WTC11 (cell line): ENCODE data around the gene HDAC7.

ENCODE experiments used
- CREB1 ChIP-seq: sonication (generic); formaldehyde crosslinking; IDR thresholded peaks from 2 replicates; pipeline ENCODE4 v1.8.0; 2023; ENCODE audit warnings: mild to moderate bottlenecking, missing genetic modification reagents
- ZNF232 ChIP-seq: sonication (generic); formaldehyde crosslinking; IDR thresholded peaks from 2 replicates; pipeline ENCODE4 v1.8.0; 2022; ENCODE audit warnings: mild to moderate bottlenecking, missing genetic modification reagents
- ZNF416 ChIP-seq: fragments of 250-450 bp; sonication (Bioruptor Pico); IDR thresholded peaks from 2 replicates; pipeline ENCODE4 v1.9.0; 2021; ENCODE audit warnings: mild to moderate bottlenecking, inconsistent platforms
- TF ChIP-seq, protein P1 (sequence below): sonication (generic); formaldehyde crosslinking; IDR thresholded peaks from 2 replicates; pipeline ENCODE4 v1.8.1; 2023; ENCODE audit warnings: mild to moderate bottlenecking, missing genetic modification reagents
- TF ChIP-seq, protein P2 (sequence below): fragments of 200-600 bp; IDR thresholded peaks from 2 replicates; pipeline ENCODE4 v1.8.0; 2022; ENCODE audit warnings: antibody characterized with exemption
- TF ChIP-seq, protein P3 (sequence below): sonication (generic); formaldehyde crosslinking; conservative IDR thresholded peaks from 2 replicates; pipeline ENCODE4 v1.8.1; 2023; ENCODE audit warnings: mild to moderate bottlenecking, low read depth, missing genetic modification reagents, moderate library complexity
- TF ChIP-seq, protein P4 (sequence below): sonication (generic); formaldehyde crosslinking; IDR thresholded peaks from 2 replicates; pipeline ENCODE4 v1.8.0; 2023; ENCODE audit warnings: mild to moderate bottlenecking, missing genetic modification reagents
- TF ChIP-seq, protein P5 (sequence below): sonication (generic); formaldehyde crosslinking; IDR thresholded peaks from 2 replicates; pipeline ENCODE4 v1.8.1; 2022; ENCODE audit warnings: missing genetic modification reagents, borderline replicate concordance
- TF ChIP-seq, protein P6 (sequence below): sonication (generic); formaldehyde crosslinking; IDR thresholded peaks from 2 replicates; pipeline ENCODE4 v1.8.1; 2023; ENCODE audit warnings: mild to moderate bottlenecking, moderate library complexity, missing genetic modification reagents
- TF ChIP-seq, protein P7 (sequence below): sonication (generic); formaldehyde crosslinking; IDR thresholded peaks from 2 replicates; pipeline ENCODE4 v1.8.1; 2023; ENCODE audit warnings: mild to moderate bottlenecking, missing genetic modification reagents, borderline replicate concordance
- TF ChIP-seq, protein P8 (sequence below): sonication (generic); formaldehyde crosslinking; IDR thresholded peaks from 2 replicates; pipeline ENCODE4 v1.8.1; 2022; ENCODE audit warnings: mild to moderate bottlenecking, moderate library complexity, missing genetic modification reagents
- TF ChIP-seq, protein P9 (sequence below): sonication (generic); formaldehyde crosslinking; IDR thresholded peaks from 2 replicates; pipeline ENCODE4 v1.8.1; 2023; ENCODE audit warnings: mild to moderate bottlenecking, missing genetic modification reagents, moderate library complexity
- TF ChIP-seq, protein P10 (sequence below): sonication (generic); formaldehyde crosslinking; conservative IDR thresholded peaks from 2 replicates; pipeline ENCODE4 v1.8.1; 2022; ENCODE audit warnings: mild to moderate bottlenecking, missing genetic modification reagents

DNA sequence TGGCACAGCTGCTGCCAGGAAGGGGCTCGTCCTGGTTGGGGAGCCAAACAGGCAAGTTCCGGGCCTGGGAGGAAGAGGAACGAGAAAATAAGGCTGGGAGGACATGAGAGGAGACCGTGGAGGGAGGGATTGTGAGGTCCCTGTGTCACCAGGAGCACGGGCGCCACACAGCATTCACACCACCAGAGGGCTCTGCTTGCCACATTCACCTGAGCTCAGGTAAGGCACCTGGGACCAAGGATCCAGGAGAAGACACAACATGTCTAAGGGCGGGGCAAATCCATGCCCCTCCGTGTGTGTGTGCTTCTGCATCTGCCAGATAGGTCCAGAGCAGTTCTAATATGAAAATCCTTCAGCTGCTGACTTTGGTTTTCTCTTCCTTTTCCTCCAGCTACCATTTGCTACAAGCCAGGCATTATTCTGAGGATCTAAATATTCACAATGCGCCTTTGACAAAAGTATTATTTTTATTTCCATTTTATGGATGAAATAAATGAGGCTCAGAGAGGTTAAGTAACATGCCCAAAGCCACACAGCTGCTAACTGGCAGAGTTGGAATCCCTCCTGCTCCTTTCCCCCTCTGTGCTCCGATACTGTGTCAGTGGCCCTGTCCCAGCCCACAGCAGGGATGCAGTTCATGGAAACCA is 75.6 kb downstream of the HDAC7 start:
- TF ChIP-seq, protein P1, sequence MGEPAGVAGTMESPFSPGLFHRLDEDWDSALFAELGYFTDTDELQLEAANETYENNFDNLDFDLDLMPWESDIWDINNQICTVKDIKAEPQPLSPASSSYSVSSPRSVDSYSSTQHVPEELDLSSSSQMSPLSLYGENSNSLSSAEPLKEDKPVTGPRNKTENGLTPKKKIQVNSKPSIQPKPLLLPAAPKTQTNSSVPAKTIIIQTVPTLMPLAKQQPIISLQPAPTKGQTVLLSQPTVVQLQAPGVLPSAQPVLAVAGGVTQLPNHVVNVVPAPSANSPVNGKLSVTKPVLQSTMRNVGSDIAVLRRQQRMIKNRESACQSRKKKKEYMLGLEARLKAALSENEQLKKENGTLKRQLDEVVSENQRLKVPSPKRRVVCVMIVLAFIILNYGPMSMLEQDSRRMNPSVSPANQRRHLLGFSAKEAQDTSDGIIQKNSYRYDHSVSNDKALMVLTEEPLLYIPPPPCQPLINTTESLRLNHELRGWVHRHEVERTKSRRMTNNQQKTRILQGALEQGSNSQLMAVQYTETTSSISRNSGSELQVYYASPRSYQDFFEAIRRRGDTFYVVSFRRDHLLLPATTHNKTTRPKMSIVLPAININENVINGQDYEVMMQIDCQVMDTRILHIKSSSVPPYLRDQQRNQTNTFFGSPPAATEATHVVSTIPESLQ, result no peak
- TF ChIP-seq, protein P2, sequence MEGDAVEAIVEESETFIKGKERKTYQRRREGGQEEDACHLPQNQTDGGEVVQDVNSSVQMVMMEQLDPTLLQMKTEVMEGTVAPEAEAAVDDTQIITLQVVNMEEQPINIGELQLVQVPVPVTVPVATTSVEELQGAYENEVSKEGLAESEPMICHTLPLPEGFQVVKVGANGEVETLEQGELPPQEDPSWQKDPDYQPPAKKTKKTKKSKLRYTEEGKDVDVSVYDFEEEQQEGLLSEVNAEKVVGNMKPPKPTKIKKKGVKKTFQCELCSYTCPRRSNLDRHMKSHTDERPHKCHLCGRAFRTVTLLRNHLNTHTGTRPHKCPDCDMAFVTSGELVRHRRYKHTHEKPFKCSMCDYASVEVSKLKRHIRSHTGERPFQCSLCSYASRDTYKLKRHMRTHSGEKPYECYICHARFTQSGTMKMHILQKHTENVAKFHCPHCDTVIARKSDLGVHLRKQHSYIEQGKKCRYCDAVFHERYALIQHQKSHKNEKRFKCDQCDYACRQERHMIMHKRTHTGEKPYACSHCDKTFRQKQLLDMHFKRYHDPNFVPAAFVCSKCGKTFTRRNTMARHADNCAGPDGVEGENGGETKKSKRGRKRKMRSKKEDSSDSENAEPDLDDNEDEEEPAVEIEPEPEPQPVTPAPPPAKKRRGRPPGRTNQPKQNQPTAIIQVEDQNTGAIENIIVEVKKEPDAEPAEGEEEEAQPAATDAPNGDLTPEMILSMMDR, result peak; percentile 69
- no peak for TF ChIP-seq ZNF416
- TF ChIP-seq CREB1 (CRISPR knock-in tag), result no peak
- TF ChIP-seq, protein P3, sequence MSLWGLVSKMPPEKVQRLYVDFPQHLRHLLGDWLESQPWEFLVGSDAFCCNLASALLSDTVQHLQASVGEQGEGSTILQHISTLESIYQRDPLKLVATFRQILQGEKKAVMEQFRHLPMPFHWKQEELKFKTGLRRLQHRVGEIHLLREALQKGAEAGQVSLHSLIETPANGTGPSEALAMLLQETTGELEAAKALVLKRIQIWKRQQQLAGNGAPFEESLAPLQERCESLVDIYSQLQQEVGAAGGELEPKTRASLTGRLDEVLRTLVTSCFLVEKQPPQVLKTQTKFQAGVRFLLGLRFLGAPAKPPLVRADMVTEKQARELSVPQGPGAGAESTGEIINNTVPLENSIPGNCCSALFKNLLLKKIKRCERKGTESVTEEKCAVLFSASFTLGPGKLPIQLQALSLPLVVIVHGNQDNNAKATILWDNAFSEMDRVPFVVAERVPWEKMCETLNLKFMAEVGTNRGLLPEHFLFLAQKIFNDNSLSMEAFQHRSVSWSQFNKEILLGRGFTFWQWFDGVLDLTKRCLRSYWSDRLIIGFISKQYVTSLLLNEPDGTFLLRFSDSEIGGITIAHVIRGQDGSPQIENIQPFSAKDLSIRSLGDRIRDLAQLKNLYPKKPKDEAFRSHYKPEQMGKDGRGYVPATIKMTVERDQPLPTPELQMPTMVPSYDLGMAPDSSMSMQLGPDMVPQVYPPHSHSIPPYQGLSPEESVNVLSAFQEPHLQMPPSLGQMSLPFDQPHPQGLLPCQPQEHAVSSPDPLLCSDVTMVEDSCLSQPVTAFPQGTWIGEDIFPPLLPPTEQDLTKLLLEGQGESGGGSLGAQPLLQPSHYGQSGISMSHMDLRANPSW, result no peak
- TF ChIP-seq, protein P4, sequence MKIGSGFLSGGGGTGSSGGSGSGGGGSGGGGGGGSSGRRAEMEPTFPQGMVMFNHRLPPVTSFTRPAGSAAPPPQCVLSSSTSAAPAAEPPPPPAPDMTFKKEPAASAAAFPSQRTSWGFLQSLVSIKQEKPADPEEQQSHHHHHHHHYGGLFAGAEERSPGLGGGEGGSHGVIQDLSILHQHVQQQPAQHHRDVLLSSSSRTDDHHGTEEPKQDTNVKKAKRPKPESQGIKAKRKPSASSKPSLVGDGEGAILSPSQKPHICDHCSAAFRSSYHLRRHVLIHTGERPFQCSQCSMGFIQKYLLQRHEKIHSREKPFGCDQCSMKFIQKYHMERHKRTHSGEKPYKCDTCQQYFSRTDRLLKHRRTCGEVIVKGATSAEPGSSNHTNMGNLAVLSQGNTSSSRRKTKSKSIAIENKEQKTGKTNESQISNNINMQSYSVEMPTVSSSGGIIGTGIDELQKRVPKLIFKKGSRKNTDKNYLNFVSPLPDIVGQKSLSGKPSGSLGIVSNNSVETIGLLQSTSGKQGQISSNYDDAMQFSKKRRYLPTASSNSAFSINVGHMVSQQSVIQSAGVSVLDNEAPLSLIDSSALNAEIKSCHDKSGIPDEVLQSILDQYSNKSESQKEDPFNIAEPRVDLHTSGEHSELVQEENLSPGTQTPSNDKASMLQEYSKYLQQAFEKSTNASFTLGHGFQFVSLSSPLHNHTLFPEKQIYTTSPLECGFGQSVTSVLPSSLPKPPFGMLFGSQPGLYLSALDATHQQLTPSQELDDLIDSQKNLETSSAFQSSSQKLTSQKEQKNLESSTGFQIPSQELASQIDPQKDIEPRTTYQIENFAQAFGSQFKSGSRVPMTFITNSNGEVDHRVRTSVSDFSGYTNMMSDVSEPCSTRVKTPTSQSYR (CRISPR knock-in tag), result no peak
- TF ChIP-seq, protein P5, sequence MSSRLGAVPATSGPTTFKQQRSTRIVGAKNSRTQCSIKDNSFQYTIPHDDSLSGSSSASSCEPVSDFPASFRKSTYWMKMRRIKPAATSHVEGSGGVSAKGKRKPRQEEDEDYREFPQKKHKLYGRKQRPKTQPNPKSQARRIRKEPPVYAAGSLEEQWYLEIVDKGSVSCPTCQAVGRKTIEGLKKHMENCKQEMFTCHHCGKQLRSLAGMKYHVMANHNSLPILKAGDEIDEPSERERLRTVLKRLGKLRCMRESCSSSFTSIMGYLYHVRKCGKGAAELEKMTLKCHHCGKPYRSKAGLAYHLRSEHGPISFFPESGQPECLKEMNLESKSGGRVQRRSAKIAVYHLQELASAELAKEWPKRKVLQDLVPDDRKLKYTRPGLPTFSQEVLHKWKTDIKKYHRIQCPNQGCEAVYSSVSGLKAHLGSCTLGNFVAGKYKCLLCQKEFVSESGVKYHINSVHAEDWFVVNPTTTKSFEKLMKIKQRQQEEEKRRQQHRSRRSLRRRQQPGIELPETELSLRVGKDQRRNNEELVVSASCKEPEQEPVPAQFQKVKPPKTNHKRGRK, result no peak
- TF ChIP-seq, protein P6, sequence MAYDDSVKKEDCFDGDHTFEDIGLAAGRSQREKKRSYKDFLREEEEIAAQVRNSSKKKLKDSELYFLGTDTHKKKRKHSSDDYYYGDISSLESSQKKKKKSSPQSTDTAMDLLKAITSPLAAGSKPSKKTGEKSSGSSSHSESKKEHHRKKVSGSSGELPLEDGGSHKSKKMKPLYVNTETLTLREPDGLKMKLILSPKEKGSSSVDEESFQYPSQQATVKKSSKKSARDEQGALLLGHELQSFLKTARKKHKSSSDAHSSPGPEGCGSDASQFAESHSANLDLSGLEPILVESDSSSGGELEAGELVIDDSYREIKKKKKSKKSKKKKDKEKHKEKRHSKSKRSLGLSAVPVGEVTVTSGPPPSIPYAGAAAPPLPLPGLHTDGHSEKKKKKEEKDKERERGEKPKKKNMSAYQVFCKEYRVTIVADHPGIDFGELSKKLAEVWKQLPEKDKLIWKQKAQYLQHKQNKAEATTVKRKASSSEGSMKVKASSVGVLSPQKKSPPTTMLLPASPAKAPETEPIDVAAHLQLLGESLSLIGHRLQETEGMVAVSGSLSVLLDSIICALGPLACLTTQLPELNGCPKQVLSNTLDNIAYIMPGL (CRISPR knock-in tag), result no peak
- TF ChIP-seq, protein P7, sequence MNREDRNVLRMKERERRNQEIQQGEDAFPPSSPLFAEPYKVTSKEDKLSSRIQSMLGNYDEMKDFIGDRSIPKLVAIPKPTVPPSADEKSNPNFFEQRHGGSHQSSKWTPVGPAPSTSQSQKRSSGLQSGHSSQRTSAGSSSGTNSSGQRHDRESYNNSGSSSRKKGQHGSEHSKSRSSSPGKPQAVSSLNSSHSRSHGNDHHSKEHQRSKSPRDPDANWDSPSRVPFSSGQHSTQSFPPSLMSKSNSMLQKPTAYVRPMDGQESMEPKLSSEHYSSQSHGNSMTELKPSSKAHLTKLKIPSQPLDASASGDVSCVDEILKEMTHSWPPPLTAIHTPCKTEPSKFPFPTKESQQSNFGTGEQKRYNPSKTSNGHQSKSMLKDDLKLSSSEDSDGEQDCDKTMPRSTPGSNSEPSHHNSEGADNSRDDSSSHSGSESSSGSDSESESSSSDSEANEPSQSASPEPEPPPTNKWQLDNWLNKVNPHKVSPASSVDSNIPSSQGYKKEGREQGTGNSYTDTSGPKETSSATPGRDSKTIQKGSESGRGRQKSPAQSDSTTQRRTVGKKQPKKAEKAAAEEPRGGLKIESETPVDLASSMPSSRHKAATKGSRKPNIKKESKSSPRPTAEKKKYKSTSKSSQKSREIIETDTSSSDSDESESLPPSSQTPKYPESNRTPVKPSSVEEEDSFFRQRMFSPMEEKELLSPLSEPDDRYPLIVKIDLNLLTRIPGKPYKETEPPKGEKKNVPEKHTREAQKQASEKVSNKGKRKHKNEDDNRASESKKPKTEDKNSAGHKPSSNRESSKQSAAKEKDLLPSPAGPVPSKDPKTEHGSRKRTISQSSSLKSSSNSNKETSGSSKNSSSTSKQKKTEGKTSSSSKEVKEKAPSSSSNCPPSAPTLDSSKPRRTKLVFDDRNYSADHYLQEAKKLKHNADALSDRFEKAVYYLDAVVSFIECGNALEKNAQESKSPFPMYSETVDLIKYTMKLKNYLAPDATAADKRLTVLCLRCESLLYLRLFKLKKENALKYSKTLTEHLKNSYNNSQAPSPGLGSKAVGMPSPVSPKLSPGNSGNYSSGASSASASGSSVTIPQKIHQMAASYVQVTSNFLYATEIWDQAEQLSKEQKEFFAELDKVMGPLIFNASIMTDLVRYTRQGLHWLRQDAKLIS (CRISPR knock-in tag), result no peak
- TF ChIP-seq, protein P8, sequence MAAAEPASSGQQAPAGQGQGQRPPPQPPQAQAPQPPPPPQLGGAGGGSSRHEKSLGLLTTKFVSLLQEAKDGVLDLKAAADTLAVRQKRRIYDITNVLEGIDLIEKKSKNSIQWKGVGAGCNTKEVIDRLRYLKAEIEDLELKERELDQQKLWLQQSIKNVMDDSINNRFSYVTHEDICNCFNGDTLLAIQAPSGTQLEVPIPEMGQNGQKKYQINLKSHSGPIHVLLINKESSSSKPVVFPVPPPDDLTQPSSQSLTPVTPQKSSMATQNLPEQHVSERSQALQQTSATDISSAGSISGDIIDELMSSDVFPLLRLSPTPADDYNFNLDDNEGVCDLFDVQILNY (CRISPR knock-in tag), result no peak
- TF ChIP-seq, protein P9, sequence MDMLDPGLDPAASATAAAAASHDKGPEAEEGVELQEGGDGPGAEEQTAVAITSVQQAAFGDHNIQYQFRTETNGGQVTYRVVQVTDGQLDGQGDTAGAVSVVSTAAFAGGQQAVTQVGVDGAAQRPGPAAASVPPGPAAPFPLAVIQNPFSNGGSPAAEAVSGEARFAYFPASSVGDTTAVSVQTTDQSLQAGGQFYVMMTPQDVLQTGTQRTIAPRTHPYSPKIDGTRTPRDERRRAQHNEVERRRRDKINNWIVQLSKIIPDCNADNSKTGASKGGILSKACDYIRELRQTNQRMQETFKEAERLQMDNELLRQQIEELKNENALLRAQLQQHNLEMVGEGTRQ (CRISPR knock-in tag), result no peak
- TF ChIP-seq ZNF232, result no peak
- TF ChIP-seq, protein P10, sequence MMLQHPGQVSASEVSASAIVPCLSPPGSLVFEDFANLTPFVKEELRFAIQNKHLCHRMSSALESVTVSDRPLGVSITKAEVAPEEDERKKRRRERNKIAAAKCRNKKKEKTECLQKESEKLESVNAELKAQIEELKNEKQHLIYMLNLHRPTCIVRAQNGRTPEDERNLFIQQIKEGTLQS (CRISPR knock-in tag), result no peak
